HG02763 (cell line): ENCODE measurements around the gene RCBTB1.

Experiments
- ATAC-seq: cut with Tn5 transposase; IDR thresholded peaks from one replicate; pipeline ENCODE4 v1.9.1; 2021; ENCODE audit warnings: mild to moderate bottlenecking, moderate library complexity; ENCODE audit not compliant: unreplicated experiment

The RCBTB1 gene

DNA sequence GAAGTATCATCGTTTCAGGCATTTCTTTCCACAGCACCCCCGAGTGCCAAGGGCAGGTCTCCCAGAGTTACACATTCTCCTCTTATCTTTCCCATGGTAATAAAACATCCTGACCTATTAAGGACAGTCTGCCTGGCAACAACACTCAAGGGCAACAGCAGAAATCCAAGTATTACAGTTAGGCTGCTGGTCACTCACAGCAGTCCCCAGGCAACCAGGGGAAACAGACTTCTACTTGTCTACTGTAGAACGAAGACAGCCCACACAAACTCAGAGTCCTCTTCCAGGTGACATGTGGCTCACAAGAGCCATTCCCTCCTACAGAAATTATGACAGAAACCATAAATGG lies 24.3 kb downstream of the RCBTB1 start:
- no peak for ATAC-seq

DNA sequence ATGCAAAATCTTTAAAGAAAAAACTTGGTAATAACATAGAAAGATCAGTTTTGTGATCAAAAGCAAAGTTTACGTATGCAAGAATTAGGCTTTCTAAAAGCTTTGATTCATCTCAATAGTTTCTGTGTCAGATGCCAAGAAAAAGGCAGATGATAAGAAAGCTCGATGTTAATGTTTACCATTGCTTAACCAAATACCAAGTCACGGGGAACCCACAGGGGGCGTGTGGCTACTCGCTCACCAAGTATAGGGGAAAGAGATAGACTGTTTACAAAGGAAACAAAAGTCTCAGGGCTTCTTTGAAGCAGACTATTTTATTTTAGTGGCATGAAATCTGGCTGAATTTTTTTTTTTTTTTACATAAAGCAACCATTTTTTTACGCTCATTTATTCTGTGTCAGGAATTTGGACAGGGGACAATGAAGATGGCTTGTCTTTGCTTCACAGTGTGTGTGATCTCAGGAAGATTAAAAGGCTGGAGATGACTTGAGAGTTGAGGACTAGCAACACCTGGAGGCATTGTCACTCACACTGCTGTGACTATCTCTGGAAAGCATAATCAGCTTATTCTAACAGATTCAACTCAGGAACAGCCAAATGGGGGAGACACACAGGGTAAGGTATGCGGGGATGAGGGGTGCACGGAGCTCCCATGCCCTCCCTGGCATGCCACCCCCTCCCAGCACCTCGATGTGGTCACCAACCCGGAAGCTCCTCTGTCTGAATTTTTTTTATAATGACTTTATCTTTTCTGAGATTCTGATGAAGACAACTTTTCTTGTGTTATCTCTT lies 24.9 kb downstream of the RCBTB1 start:
- no peak for ATAC-seq

GRCh38 chr13:49559006-49559405 lies 26.4 kb downstream of the RCBTB1 start:
- ATAC-seq: no peak

DNA sequence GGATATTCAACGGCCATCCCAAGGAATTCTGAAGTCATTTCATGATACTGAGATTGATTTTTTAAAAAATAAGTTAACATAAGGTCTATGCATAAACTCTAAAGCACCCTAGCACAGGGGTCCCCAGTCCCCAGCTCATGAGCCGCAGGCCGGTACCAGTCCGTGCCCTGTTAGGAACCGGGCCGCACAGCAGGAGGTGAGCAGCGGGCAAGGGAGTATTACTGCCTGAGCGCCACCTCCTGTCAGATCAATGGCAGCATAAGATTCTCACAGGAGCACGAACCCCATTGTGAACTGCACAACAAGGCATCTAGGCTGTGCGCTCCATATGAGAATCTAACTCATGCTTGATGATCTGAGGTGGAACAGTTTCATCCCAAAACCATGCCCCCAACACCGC lies 31.0 kb downstream of the RCBTB1 start:
- ATAC-seq: no peak

GRCh38 chr13:49553888-49554287 lies 31.5 kb downstream of the RCBTB1 start:
- no peak for ATAC-seq

DNA sequence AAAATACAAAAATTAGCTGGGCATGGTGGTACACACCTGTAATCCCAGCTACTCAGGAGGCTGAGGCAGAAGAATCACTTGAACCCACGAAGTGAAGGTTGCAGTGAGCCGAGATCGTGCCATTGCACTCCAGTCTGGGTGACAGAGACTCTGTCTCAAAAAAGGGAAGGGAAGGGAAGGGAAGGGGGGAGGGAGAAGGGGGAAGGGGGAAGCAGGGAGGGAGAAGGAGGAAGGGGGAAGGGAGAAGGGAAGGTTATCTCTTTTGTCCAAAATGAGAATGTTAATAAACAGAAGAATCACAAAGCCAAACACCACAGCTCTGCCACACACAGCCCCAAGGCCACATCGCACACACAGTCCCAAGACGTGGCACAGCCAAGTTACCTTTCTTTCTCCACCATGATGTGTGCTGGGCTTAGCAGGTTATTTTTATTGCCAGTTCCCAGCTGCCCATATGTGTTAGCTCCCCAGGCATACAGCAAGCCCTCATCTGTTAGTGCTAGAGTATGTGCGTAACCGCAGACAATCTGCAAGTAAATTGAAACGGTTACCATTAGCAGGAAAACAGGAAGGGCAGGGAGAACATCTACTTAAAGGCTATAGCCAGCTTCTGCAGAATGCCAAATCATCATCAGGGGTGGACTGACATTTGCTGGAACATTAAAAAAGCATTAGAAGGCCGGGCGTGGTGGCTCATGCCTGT lies 34.3 kb downstream of the RCBTB1 start:
- no peak for ATAC-seq

DNA sequence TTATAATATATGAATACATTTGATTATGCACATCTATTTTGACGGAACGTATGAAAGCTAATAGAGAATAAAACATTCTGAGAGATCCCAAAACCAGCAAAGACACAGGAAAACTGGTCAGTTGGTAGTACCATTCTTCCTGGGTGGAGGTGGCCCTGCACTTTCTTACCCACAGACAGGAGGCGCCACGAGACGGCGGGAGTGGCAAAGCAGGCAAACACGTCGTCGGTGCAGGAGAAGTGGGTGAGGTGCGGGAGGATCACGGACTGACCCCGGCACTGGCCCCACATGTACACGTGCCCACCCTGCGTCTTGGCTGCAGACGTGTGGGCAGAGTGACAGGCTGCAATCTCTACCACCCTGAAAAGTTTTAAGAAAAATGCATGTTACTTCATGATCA lies 36.1 kb downstream of the RCBTB1 start:
- no peak for ATAC-seq

DNA sequence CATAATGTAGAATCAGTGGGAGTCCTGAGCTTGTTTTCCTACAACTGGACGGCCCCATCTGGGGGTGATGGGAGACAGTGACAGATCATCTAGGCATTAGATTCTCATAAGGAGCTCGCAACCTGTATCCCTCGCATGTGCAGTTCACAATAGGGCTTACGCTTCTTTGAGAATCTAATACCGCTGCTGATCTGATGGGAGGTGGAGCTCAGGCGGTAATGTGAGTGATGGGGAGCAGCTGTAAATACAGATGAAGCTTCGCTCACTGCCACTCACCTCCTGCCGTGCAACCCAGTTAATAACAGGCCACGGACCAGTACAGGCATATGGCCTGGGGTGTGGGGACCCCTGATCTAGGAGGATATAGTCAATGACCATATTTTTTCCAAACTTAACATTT lies 38.8 kb downstream of the RCBTB1 start:
- no peak for ATAC-seq

GRCh38 chr13:49545661-49546060 lies 39.7 kb downstream of the RCBTB1 start:
- ATAC-seq: no peak

DNA sequence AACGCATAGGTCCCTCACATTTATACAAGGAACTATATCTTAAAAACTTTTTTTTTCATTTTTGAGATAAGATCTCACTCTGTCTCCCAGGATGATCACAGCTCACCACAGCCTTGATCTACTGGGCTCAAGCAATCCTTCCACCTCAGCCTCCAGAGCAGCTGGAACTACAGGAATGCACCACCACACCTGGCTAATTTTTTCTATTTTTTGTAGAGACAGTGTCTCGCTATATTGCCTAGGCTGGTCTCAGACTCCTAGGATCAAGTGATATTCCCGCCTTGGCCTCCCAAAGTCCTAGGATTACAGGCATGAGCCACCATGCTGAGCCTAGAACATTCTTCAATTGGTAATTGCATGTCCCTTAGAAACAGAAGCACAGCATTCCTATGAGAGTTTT lies 41.7 kb downstream of the RCBTB1 start:
- ATAC-seq: no peak

GRCh38 chr13:49540552-49540951 lies 44.8 kb downstream of the RCBTB1 start:
- no peak for ATAC-seq

- ATAC-seq: no peak
These were observed 45.6 kb downstream of the RCBTB1 start for GRCh38 chr13:49539746-49540145.

- ATAC-seq: no peak
These were observed 46.0 kb downstream of the RCBTB1 start for GRCh38 chr13:49539313-49539712.

- no peak for ATAC-seq
These were observed 47.0 kb downstream of the RCBTB1 start for GRCh38 chr13:49538404-49538803.

- no peak for ATAC-seq
These were observed 49.0 kb downstream of the RCBTB1 start for GRCh38 chr13:49536144-49536873.

GRCh38 chr13:49533591-49534269 lies 51.6 kb downstream of the RCBTB1 start:
- no peak for ATAC-seq

DNA sequence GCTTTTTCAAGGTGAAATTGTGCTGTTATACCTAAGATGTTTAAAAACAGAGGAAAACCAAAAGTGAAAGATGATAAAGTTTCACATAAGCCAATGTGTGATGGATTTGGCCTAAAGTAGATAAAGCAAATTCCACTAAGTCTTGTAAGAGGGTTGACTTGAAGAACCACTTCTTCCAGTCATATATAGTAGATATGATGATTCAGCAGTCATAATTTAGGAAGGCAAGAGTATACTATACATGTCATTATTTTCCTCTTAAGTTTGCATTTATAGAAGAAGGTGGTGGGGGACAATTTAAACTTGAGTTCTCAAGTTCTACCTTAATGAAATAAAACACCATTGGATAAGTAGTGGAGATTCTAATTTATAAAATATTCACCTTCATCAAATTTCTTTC lies 52.3 kb downstream of the RCBTB1 start:
- ATAC-seq: no peak

DNA sequence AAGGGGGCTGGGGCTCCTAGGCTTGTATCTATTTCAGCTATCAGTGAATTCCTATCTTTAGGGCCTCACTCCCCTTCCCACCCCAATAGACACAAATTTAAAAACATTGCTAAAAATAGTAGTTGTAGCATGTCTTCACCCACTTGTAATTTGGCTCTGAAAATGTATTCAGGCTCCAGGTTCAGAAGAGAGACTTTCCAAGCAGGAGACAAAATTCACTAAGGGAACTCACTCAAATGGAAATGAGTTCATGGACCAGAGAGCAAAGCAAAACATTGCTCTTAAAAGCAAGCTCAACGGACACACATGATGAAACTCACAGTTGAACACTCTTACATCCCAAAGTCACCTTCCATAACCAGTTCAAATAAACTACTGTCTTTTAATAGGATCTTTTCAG lies 52.8 kb downstream of the RCBTB1 start:
- no peak for ATAC-seq

- ATAC-seq: no peak
These were observed 54.9 kb downstream of the RCBTB1 start for GRCh38 chr13:49530457-49530856.

DNA sequence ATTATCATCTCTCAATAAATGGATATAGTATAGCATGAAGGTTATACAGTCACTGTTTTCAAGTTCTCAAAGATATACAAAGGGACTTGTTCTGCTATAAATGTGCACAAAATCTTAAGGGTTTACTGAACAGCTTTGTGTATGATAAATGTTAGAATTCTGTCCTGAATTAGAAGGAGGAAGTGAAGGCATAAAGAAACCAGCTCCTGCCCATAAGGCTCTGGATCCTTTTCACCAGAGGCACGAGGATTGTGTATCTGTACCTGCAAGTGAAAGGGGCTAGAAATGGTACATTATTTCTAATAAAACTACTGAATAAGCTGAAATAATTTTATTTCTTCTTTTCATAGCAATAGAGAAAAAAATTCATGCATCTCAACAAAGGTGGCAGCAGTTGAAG lies 57.2 kb downstream of the RCBTB1 start:
- ATAC-seq: no peak

DNA sequence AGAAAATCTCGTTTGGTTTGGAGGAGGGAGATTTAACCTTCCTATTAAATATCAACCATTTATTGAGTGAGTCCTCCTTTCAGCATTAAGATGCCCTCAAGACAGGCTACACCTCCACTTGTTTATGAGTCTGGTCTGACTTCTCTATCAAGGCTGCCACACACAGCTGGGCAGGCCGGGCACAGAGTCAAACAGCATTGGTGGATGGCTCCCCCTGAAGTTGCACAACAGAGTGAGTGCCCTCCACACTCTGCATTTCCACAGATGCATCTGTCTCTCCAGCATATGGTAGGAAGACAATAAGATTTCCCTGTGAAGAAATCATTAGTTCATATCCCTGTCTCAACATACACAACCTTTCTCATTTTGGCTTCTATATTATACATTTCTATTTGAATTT lies 58.2 kb downstream of the RCBTB1 start:
- ATAC-seq: no peak
